ENCODE results near the gene PLAGL2.

The PLAGL2 gene

DNA sequence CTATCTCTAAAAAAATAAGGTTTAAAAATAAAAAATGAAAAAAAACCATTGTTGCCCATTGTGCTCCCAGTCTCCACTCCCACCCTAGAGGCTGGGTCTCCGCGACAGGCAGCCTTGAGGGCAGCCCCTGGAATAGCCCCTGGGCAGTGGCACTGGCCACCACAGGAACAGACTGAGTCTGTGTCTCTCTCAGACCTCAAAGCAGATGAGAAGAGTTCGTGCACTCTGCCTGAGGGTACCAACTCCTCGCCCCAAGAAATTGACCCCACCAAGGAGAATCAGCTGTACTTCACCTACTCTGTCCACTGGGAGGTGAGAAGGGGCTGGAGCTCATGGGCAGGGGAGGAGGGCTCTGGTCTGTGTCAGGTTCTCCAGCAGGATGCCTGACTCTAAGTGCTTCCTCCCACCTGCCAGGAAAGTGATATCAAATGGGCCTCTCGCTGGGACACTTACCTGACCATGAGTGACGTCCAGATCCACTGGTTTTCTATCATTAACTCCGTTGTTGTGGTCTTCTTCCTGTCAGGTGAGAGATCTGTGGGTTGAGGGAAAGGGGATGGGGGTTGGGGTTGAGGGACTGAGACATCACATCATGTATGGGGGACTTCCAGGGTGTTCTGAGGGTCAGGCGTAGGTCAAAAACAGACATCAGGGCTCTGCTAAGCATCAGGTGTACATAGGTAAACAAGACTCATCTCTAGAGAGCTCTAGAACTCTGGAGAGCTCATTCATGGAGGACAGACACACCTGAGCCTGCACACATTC lies 62.5 kb downstream of the PLAGL2 start:
- no peak for DNase-seq

DNA sequence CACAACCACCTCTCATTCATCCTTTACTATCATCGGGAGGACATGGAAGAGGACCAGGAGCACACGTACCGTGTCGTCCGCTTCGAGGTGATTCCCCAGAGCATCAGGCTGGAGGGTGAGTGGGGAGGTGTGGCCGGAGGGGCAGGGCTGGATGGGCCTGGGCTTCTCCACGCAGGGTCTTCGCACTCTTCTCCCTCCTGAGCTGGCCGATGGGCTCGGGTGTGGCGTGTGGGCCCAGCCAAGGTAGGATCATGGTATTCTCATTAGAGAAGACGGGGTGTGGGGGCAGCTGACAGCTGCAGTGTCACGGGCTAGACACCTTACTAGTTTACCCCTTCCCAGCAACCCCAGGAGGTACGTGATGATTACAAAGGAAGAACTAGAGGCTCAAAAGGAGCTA lies 64.6 kb downstream of the PLAGL2 start:
- no peak for DNase-seq
